PC-3 (cell line): ENCODE measurements around the gene ZNHIT1. TPM values are rescaled to one million over a fixed set of nuclear protein-coding genes. Genes with fewer than 3 reads are reported as not detected.

Source experiments
- ATAC-seq: fragments of 200-7000 bp; cut with Tn5 transposase; 2 replicates; pipeline ENCODE4 v1.9.1; 2020; ENCODE audit warnings: mild to moderate bottlenecking, moderate library complexity
- BruUV-seq: library from RNA; stranded (reverse); fragments of 400-500 nt; replicated peaks from 2 replicates; lab custom pipeline; 2021; lab: Mats Ljungman, UMichigan
- CTCF ChIA-PET: fragments of 300-600 bp; sonication (Branson Sonifier 250); formaldehyde crosslinking; loops from one replicate; lab custom pipeline; 2022; ENCODE audit warnings: antibody characterized with exemption; lab: Charles Lee
- POLR2A ChIA-PET: fragments of 300-600 bp; sonication (Branson Sonifier 250); formaldehyde crosslinking; loops from one replicate; lab custom pipeline; 2022; ENCODE audit warnings: antibody characterized with exemption; ENCODE audit not compliant: unreplicated experiment; lab: Charles Lee
- DNase-seq: peaks from one replicate; pipeline ENCODE4 v3.0.0-alpha.2; 2015
- H2AFZ ChIP-seq: fragments of 300-600 bp; sonication (generic); 2 replicates; pipeline ENCODE4 v1.6.0; 2016; ENCODE audit warnings: antibody characterized with exemption, low read length
- H3F3A ChIP-seq: fragments of 300-600 bp; sonication (generic); one replicate; pipeline ENCODE4 v1.6.0; 2017; ENCODE audit warnings: antibody characterized with exemption, low read length, control low read depth, mild to moderate bottlenecking; ENCODE audit not compliant: unreplicated experiment
- H3K27ac ChIP-seq: fragments of 300-600 bp; sonication (generic); 2 replicates; pipeline ENCODE4 v1.5.1; 2016; ENCODE audit warnings: mild to moderate bottlenecking, low read length
- H3K27me3 ChIP-seq: fragments of 300-600 bp; sonication (generic); 2 replicates; pipeline ENCODE4 v1.6.1; 2016; ENCODE audit warnings: low read length, mixed read lengths
- H3K36me3 ChIP-seq: fragments of 300-600 bp; sonication (generic); 2 replicates; pipeline ENCODE4 v1.6.1; 2016; ENCODE audit warnings: low read depth, mixed run types, low read length, mixed read lengths
- H3K4me1 ChIP-seq: fragments of 300-600 bp; sonication (generic); 2 replicates; pipeline ENCODE4 v1.5.1; 2016; ENCODE audit warnings: low read length; ENCODE audit not compliant: insufficient read depth
- H3K4me2 ChIP-seq: fragments of 300-600 bp; sonication (generic); 2 replicates; pipeline ENCODE4 v1.6.0; 2016; ENCODE audit warnings: low read length
- H3K4me3 ChIP-seq: fragments of 300-600 bp; sonication (generic); 2 replicates; pipeline ENCODE4 v1.5.1; 2016; ENCODE audit warnings: mild to moderate bottlenecking, low read length, mixed read lengths
- H3K79me2 ChIP-seq: fragments of 300-600 bp; sonication (generic); 2 replicates; pipeline ENCODE4 v1.6.1; 2017; ENCODE audit warnings: low read length, mixed read lengths
- H3K9ac ChIP-seq: fragments of 300-600 bp; sonication (generic); 2 replicates; pipeline ENCODE4 v1.6.0; 2016; ENCODE audit warnings: mild to moderate bottlenecking, low read length
- H3K9me2 ChIP-seq: fragments of 300-600 bp; sonication (generic); replicated peaks from 2 replicates; pipeline ENCODE4 v1.6.1; 2016; ENCODE audit warnings: mixed run types, low read length, mixed read lengths
- H3K9me3 ChIP-seq: fragments of 300-600 bp; sonication (generic); 2 replicates; pipeline ENCODE4 v1.6.1; 2016; ENCODE audit warnings: low read length, mixed read lengths
- H4K20me1 ChIP-seq: fragments of 300-600 bp; sonication (generic); 2 replicates; pipeline ENCODE4 v1.6.1; 2016; ENCODE audit warnings: low read length, mixed read lengths
- EZH2 ChIP-seq: fragments of 300-600 bp; sonication (generic); IDR thresholded peaks from one replicate; pipeline ENCODE4 v1.6.1; 2017; ENCODE audit warnings: antibody characterized with exemption, mild to moderate bottlenecking, low read length; ENCODE audit not compliant: unreplicated experiment
- EZH2phosphoT487 ChIP-seq: fragments of 300-600 bp; sonication (generic); IDR thresholded peaks from 2 replicates; pipeline ENCODE4 v1.6.1; 2018; ENCODE audit warnings: mild to moderate bottlenecking, antibody characterized with exemption, low read length, borderline replicate concordance
- intact Hi-C: fragments of 100-400 bp; cut with micrococcal nuclease; formaldehyde crosslinking; loops from 2 replicates; pipeline ENCODE4 v1.9.0; 2023
- total RNA-seq: library from RNA; depleted of rRNA; stranded (reverse); fragments of >200 nt; gene quantifications from 2 replicates; pipeline ENCODE4 v1.2.3, GENCODE V29; 2014; rRNA removed
- TF ChIP-seq, protein P1 (sequence below): fragments of 300-600 bp; sonication (generic); conservative IDR thresholded peaks from 2 replicates; pipeline ENCODE4 v1.5.1; 2017; ENCODE audit warnings: antibody characterized with exemption, low read depth, mild to moderate bottlenecking, low read length

Gene ZNHIT1
- total RNA-seq, 1 experiment from 2014 or later, result 188 TPM

DNA sequence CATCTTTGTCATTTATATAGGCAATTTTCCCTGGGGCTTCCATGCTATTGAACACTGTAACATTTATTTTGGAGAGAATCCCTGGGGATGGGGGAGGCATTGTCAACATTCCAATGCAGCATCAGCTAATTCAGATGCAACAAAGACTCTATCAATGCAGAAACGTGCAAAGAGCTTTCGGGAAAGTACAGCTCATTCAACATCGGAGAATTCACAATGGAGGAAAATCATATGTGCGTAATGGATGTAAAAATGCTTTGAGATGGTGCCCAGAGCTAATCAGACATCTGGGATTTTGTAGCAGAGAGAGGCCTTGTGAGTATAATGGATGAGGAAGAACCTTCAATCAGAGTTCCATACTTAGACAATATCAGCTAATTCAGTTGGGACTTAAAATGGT, 55.2 kb downstream of the ZNHIT1 start:
- DNase-seq, result no peak
- CTCF ChIA-PET, result no interaction called here
- Histone ChIP-seq H3K9me3 (no peaks in the 10 kb centered on the region), H3K4me2 (no peak overlapping the region), H3K9ac (no peak overlapping the region), H3K27me3 (no peaks in the 10 kb centered on the region), H3K9me2 (no peaks in the 10 kb centered on the region), H3K4me3 (no peak overlapping the region), H2AFZ (no peak overlapping the region), H3F3A (no peaks in the 10 kb centered on the region), H3K79me2 (no peaks in the 10 kb centered on the region), H3K4me1 (no peaks in the 10 kb centered on the region), H4K20me1 (no peaks in the 10 kb centered on the region), H3K27ac (no peak overlapping the region), H3K36me3 (no peaks in the 10 kb centered on the region)
- no peak for ATAC-seq
- intact Hi-C loops, result no loop called here
- no TSS peak for BruUV-seq
- TF ChIP-seq, protein P1, sequence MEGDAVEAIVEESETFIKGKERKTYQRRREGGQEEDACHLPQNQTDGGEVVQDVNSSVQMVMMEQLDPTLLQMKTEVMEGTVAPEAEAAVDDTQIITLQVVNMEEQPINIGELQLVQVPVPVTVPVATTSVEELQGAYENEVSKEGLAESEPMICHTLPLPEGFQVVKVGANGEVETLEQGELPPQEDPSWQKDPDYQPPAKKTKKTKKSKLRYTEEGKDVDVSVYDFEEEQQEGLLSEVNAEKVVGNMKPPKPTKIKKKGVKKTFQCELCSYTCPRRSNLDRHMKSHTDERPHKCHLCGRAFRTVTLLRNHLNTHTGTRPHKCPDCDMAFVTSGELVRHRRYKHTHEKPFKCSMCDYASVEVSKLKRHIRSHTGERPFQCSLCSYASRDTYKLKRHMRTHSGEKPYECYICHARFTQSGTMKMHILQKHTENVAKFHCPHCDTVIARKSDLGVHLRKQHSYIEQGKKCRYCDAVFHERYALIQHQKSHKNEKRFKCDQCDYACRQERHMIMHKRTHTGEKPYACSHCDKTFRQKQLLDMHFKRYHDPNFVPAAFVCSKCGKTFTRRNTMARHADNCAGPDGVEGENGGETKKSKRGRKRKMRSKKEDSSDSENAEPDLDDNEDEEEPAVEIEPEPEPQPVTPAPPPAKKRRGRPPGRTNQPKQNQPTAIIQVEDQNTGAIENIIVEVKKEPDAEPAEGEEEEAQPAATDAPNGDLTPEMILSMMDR, result no peak
- TF ChIP-seq EZH2 (no peak), EZH2phosphoT487 (no peak)
- POLR2A ChIA-PET, result interaction anchor here (0.6 kb wide), 1 partner anchor 49 kb away, joined by 4 read pairs; no protein-coding TSS in a partner anchor

Other genes with a start within 250 kb of the ZNHIT1 start
- gene MUC12, start 248.6 kb upstream of the ZNHIT1 start, total RNA-seq, result 0.18 and 0.69 TPM in 2 replicates
- gene MUC17, start 198.1 kb upstream of the ZNHIT1 start, total RNA-seq, result not detected in 2 replicates
- gene TRIM56, start 132.7 kb upstream of the ZNHIT1 start, total RNA-seq, result 10.6 and 14.8 TPM in 2 replicates
- 46.1 and 52.5 TPM in 2 replicates for gene SERPINE1, start 91.1 kb upstream of the ZNHIT1 start, total RNA-seq
- gene AP1S1, start 63.7 kb upstream of the ZNHIT1 start, total RNA-seq, result 148 and 190 TPM in 2 replicates
- 1.6 and 2.5 TPM in 2 replicates for gene VGF, start 52.6 kb upstream of the ZNHIT1 start, total RNA-seq
- 0.26 TPM in 1 of 2 replicates, not detected in the other for gene NAT16, start 37.9 kb upstream of the ZNHIT1 start, total RNA-seq
- gene MOGAT3, start 17.1 kb upstream of the ZNHIT1 start, total RNA-seq, result not detected in 2 replicates
- gene PLOD3, start 584 bp upstream of the ZNHIT1 start, total RNA-seq, result 60.8 and 66.6 TPM in 2 replicates
- gene CLDN15, start 19.6 kb downstream of the ZNHIT1 start, total RNA-seq, result 6.7 and 9.9 TPM in 2 replicates
- gene FIS1, start 26.9 kb downstream of the ZNHIT1 start, total RNA-seq, result 146 and 199 TPM in 2 replicates
- gene IFT22, start 103.6 kb downstream of the ZNHIT1 start, total RNA-seq, result 27.1 and 32.8 TPM in 2 replicates
- gene COL26A1, start 144.7 kb downstream of the ZNHIT1 start, total RNA-seq, result not detected in 2 replicates